H9 (cell line): ENCODE data around the gene FRAS1. TPM values are rescaled to one million over a fixed set of nuclear protein-coding genes. Genes with fewer than 3 reads are reported as not detected.

ENCODE experiments used
- DNase-seq: peaks from one replicate; pipeline ENCODE4 v3.0.0-alpha.2; 2017
- H2AFZ ChIP-seq: one replicate; pipeline ENCODE4 v1.6.1; 2013; ENCODE audit warnings: mild to moderate bottlenecking, low read length, control low read depth, moderate library complexity
- H2AK5ac ChIP-seq: 2 replicates; pipeline ENCODE4 v1.6.1; 2013; ENCODE audit warnings: low read length, control low read depth, mixed read lengths; ENCODE audit not compliant: insufficient read length
- H2BK120ac ChIP-seq: one replicate; pipeline ENCODE4 v1.6.1; 2013; ENCODE audit warnings: low read depth, mild to moderate bottlenecking, low read length, control low read depth, inconsistent platforms; ENCODE audit not compliant: poor library complexity, severe bottlenecking
- H2BK12ac ChIP-seq: 2 replicates; pipeline ENCODE4 v1.6.1; 2013; ENCODE audit warnings: low read length, control low read depth, mixed read lengths, low read depth; ENCODE audit not compliant: insufficient read length
- H2BK15ac ChIP-seq: 2 replicates; pipeline ENCODE4 v1.6.1; 2013; ENCODE audit warnings: low read depth, low read length, control low read depth
- H2BK20ac ChIP-seq: one replicate; pipeline ENCODE4 v1.6.1; 2013; ENCODE audit warnings: low read depth, mild to moderate bottlenecking, low read length, control low read depth, inconsistent platforms; ENCODE audit not compliant: poor library complexity, severe bottlenecking
- H2BK5ac ChIP-seq: 2 replicates; pipeline ENCODE4 v1.6.1; 2013; ENCODE audit warnings: low read length, control low read depth, mixed read lengths; ENCODE audit not compliant: insufficient read length
- H3K14ac ChIP-seq: 2 replicates; pipeline ENCODE4 v1.6.1; 2013; ENCODE audit warnings: low read length, control low read depth; ENCODE audit not compliant: insufficient read depth
- H3K18ac ChIP-seq: 2 replicates; pipeline ENCODE4 v1.6.1; 2013; ENCODE audit warnings: low read depth, mild to moderate bottlenecking, mixed read lengths, low read length, control low read depth; ENCODE audit not compliant: insufficient read length
- H3K23ac ChIP-seq: 2 replicates; pipeline ENCODE4 v1.6.1; 2013; ENCODE audit warnings: low read length, control low read depth, mixed read lengths, low read depth; ENCODE audit not compliant: insufficient read length
- H3K23me2 ChIP-seq: 2 replicates; pipeline ENCODE4 v1.6.1; 2013; ENCODE audit warnings: low read depth, mild to moderate bottlenecking, mixed read lengths, low read length, control low read depth; ENCODE audit not compliant: insufficient read length, poor library complexity, severe bottlenecking
- H3K27ac ChIP-seq: 2 replicates; pipeline ENCODE4 v1.5.1; 2013; ENCODE audit warnings: low read length, control low read depth, mixed read lengths, low read depth; ENCODE audit not compliant: insufficient read length
- H3K27me3 ChIP-seq: 2 replicates; pipeline ENCODE4 v1.6.1; 2013; ENCODE audit warnings: low read length, control low read depth, inconsistent platforms; ENCODE audit not compliant: insufficient read depth
- H3K4ac ChIP-seq: 2 replicates; pipeline ENCODE4 v1.6.1; 2013; ENCODE audit warnings: low read depth, mild to moderate bottlenecking, control low read depth, inconsistent platforms, low read length, moderate library complexity
- H3K4me1 ChIP-seq: 2 replicates; pipeline ENCODE4 v1.6.1; 2013; ENCODE audit warnings: low read length, control low read depth, inconsistent platforms; ENCODE audit not compliant: insufficient read depth
- H3K4me2 ChIP-seq: 2 replicates; pipeline ENCODE4 v1.6.1; 2013; ENCODE audit warnings: low read length, control low read depth, mixed read lengths; ENCODE audit not compliant: insufficient read length, insufficient read depth
- H3K56ac ChIP-seq: 2 replicates; pipeline ENCODE4 v1.6.1; 2013; ENCODE audit warnings: low read depth, mild to moderate bottlenecking, mixed read lengths, low read length, control low read depth; ENCODE audit not compliant: insufficient read length
- H3K79me1 ChIP-seq: 2 replicates; pipeline ENCODE4 v1.6.1; 2013; ENCODE audit warnings: low read depth, mild to moderate bottlenecking, moderate library complexity, low read length, control low read depth, inconsistent platforms; ENCODE audit not compliant: insufficient read depth, poor library complexity, severe bottlenecking
- H3K79me2 ChIP-seq: 2 replicates; pipeline ENCODE4 v1.6.1; 2013; ENCODE audit warnings: low read length, control low read depth, inconsistent platforms; ENCODE audit not compliant: insufficient read depth
- H3K9ac ChIP-seq: 2 replicates; pipeline ENCODE4 v1.6.1; 2013; ENCODE audit warnings: low read length, control low read depth, mixed read lengths; ENCODE audit not compliant: insufficient read length; ENCODE audit errors: extremely low read depth
- H3K9me3 ChIP-seq: one replicate; pipeline ENCODE4 v1.6.1; 2013; ENCODE audit warnings: low read depth, low read length, inconsistent platforms; ENCODE audit not compliant: control insufficient read depth
- H3T11ph ChIP-seq: one replicate; pipeline ENCODE4 v1.6.1; 2013; ENCODE audit warnings: mild to moderate bottlenecking, low read length, control low read depth, inconsistent platforms
- H4K20me1 ChIP-seq: one replicate; pipeline ENCODE4 v1.6.1; 2013; ENCODE audit not compliant: control insufficient read depth, insufficient read length, insufficient read depth
- H4K5ac ChIP-seq: 2 replicates; pipeline ENCODE4 v1.6.1; 2013; ENCODE audit warnings: low read depth, mild to moderate bottlenecking, mixed read lengths, low read length, control low read depth; ENCODE audit not compliant: insufficient read length
- H4K8ac ChIP-seq: replicated peaks from 2 replicates; pipeline ENCODE4 v1.6.1; 2013; ENCODE audit warnings: low read length, control low read depth, mixed read lengths, low read depth; ENCODE audit not compliant: insufficient read length
- H4K91ac ChIP-seq: 2 replicates; pipeline ENCODE4 v1.6.1; 2013; ENCODE audit warnings: low read depth, mild to moderate bottlenecking, moderate library complexity, mixed read lengths, low read length, control low read depth; ENCODE audit not compliant: insufficient read length
- H3K27ac Mint-ChIP-seq, 3 experiments: 2 replicates in 2 of 3; 3 replicates in 1 of 3; pipeline ENCODE4 v1.8.0; 2020 to 2021; ENCODE audit warnings: mixed read lengths in 3 of 3, mild to moderate bottlenecking in 1 of 3, moderate library complexity in 1 of 3
- H3K27me3 Mint-ChIP-seq: 2 replicates; pipeline ENCODE4 v1.8.0; 2021; ENCODE audit warnings: low read depth, mild to moderate bottlenecking, moderate library complexity, mixed read lengths
- H3K36me3 Mint-ChIP-seq, 3 experiments: 2 replicates in 2 of 3; 3 replicates in 1 of 3; pipeline ENCODE4 v1.8.0; 2020 to 2021; ENCODE audit warnings: low read depth in 3 of 3, mixed read lengths in 3 of 3; ENCODE audit not compliant: insufficient read depth in 1 of 3
- H3K4me1 Mint-ChIP-seq, 2 experiments: 2 replicates each; pipeline ENCODE4 v1.8.0; 2020; ENCODE audit warnings: mixed read lengths in 2 of 2
- H3K4me3 Mint-ChIP-seq, 2 experiments: 2 replicates in 1 of 2; 3 replicates in 1 of 2; pipeline ENCODE4 v1.8.0; 2020 to 2021; ENCODE audit warnings: mild to moderate bottlenecking in 2 of 2, mixed read lengths in 2 of 2, moderate library complexity in 1 of 2
- H3K9me3 Mint-ChIP-seq, 2 experiments: 2 replicates in 1 of 2; 3 replicates in 1 of 2; pipeline ENCODE4 v1.8.0; 2020; ENCODE audit warnings: mild to moderate bottlenecking in 2 of 2, mixed read lengths in 2 of 2, moderate library complexity in 1 of 2
- total RNA-seq: library from RNA; stranded (reverse); gene quantifications from 2 replicates; pipeline ENCODE4 v1.2.1, GENCODE V29; 2021
- TF ChIP-seq, protein P1 (sequence below): fragments of 200-600 bp; sonication (generic); conservative IDR thresholded peaks from 3 replicates; pipeline ENCODE4 v1.8.0; 2021; ENCODE audit warnings: antibody characterized with exemption, mild to moderate bottlenecking

Gene FRAS1
- total RNA-seq, 1 experiment from 2014 or later: 58.5 TPM

- Histone ChIP-seq H3T11ph (no peak overlapping the region), H3K4me2 (no peak overlapping the region), H3K4ac (no peak overlapping the region), H3K56ac (no peak overlapping the region), H3K14ac (no peak overlapping the region), H4K20me1 (no peaks in the 10 kb centered on the region), H3K9me3 (no peaks in the 10 kb centered on the region), H2BK5ac (no peak overlapping the region), H3K27me3 (no peaks in the 10 kb centered on the region), H2BK20ac (no peak overlapping the region), H3K23me2 (no peaks in the 10 kb centered on the region), H3K18ac (no peak overlapping the region), H4K5ac (no peak overlapping the region), H2AK5ac (no peak overlapping the region), H3K79me2 (no peaks in the 10 kb centered on the region), H2BK12ac (no peak overlapping the region), H3K79me1 (no peaks in the 10 kb centered on the region), H3K9ac (no peak overlapping the region), H2BK15ac (no peak overlapping the region), H2BK120ac (no peak overlapping the region), H3K4me1 (no peaks in the 10 kb centered on the region), H3K23ac (no peak overlapping the region), H4K91ac (no peak overlapping the region), H2AFZ (no peak overlapping the region), H3K27ac (no peak overlapping the region), H4K8ac (no peak overlapping the region)
- no peak for DNase-seq
- no peaks in the 10 kb centered on the region for H3K36me3 Mint-ChIP-seq
- H3K4me3 Mint-ChIP-seq: no peak overlapping the region
- TF ChIP-seq, protein P1, sequence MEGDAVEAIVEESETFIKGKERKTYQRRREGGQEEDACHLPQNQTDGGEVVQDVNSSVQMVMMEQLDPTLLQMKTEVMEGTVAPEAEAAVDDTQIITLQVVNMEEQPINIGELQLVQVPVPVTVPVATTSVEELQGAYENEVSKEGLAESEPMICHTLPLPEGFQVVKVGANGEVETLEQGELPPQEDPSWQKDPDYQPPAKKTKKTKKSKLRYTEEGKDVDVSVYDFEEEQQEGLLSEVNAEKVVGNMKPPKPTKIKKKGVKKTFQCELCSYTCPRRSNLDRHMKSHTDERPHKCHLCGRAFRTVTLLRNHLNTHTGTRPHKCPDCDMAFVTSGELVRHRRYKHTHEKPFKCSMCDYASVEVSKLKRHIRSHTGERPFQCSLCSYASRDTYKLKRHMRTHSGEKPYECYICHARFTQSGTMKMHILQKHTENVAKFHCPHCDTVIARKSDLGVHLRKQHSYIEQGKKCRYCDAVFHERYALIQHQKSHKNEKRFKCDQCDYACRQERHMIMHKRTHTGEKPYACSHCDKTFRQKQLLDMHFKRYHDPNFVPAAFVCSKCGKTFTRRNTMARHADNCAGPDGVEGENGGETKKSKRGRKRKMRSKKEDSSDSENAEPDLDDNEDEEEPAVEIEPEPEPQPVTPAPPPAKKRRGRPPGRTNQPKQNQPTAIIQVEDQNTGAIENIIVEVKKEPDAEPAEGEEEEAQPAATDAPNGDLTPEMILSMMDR: no peak
- no peaks in the 10 kb centered on the region for H3K27me3 Mint-ChIP-seq
- H3K27ac Mint-ChIP-seq: no peak overlapping the region
- no peaks in the 10 kb centered on the region for H3K9me3 Mint-ChIP-seq
- no peaks in the 10 kb centered on the region for H3K4me1 Mint-ChIP-seq
These were observed 37.7 kb upstream of the FRAS1 start for GRCh38 chr4:78019414-78019813.
